ENCODE data around the gene ZSWIM9. TPM values are rescaled to one million over a fixed set of nuclear protein-coding genes. Genes with fewer than 3 reads are reported as not detected.

The ZSWIM9 gene
- total and polyA plus RNA-seq, 2 donors (not counting 3 experiments of a cell fraction or from before 2014, with no cell fraction given), result 1.0 to 8.6 TPM

DNA sequence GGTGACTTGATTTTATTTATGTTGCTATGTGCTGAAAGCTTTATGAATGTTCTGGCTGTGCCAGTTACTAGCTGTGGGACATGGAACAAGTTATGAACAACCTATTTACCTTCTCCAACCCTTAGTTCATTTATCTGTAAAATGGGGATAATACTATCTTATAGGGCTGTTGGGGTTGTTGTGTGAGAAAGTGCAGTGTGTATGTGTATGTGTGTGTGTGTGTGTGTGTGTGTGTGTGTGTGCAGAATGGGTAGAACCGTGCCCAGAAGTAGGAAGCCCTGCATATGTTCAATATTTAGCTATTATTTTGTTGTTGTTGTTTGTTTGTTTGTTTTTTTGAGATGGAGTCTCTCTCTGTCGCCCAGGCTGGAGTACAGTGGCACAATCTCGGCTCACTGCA lies 20.4 kb downstream of the ZSWIM9 start:
- intact Hi-C loops (cut with micrococcal nuclease) (no loop called here), dilution Hi-C loops (cut with MboI; ENCODE audit: extremely low pct_ligation_motif_present, low sequenced_read_pairs) (no loop called here)
- Histone ChIP-seq H3K4me2 (ENCODE audit: insufficient read depth, low read length) (no peak overlapping the region), H3K9ac (replicated peaks; ENCODE audit: extremely low read depth, insufficient read depth, low read length) (no peak overlapping the region), H3K9me3 (replicated peaks; ENCODE audit: control insufficient read depth, insufficient read depth, low read length) (no peaks in the 10 kb centered on the region), H3K27me3 (ENCODE audit: control insufficient read depth in 2 of 2, insufficient read depth in 2 of 2, low read length in 2 of 2) (no peaks in the 10 kb centered on the region), H3K9me1 (replicated peaks; ENCODE audit: control insufficient read depth, extremely low read depth, insufficient read depth, low read length) (no peaks in the 10 kb centered on the region), H3K79me2 (ENCODE audit: control insufficient read depth, insufficient read depth, low read length) (no peaks in the 10 kb centered on the region), H3K36me3 (ENCODE audit: control insufficient read depth in 2 of 2, extremely low read depth in 1 of 2, insufficient read depth in 2 of 2, low read length in 2 of 2) (no peaks in the 10 kb centered on the region), H2AFZ (ENCODE audit: low read depth, low read length) (no peak overlapping the region), H4K20me1 (replicated peaks; ENCODE audit: control insufficient read depth, extremely low read depth, insufficient read depth, low read length) (no peaks in the 10 kb centered on the region), H3K27ac (ENCODE audit: insufficient read depth, low read depth, low read length) (no peak overlapping the region), H3K4me1 (ENCODE audit: control insufficient read depth, extremely low read depth, insufficient read depth, low read length) (no peaks in the 10 kb centered on the region), H3K4me3 (replicated peaks in 1 of 3; ENCODE audit: insufficient read depth in 1 of 3, low read depth in 1 of 3, low read length in 3 of 3) (no peak overlapping the region)
- no TSS peak for BruUV-seq (replicated peaks)
- POLR2A ChIA-PET, result no interaction called here
- no peak for TF ChIP-seq FOS (IDR thresholded peaks at IDR 0.05; ENCODE audit: borderline replicate concordance, insufficient read depth, low read length)
- TF ChIP-seq MYC (IDR thresholded peaks at IDR 0.05; ENCODE audit: low read depth, low read length), result no peak
- TF ChIP-seq POLR2AphosphoS5 (IDR thresholded peaks at IDR 0.05; ENCODE audit: insufficient read depth, low read depth, low read length), result no peak
- no peak for TF ChIP-seq GATA2 (IDR thresholded peaks at IDR 0.05; ENCODE audit: insufficient read depth, insufficient read length, low read depth, low read length)
- no peak for TF ChIP-seq JUN (IDR thresholded peaks at IDR 0.05; ENCODE audit: borderline replicate concordance, insufficient read depth, insufficient read length, low read depth)
- no peak for TF ChIP-seq EZH2 (IDR thresholded peaks at IDR 0.05; ENCODE audit: borderline replicate concordance, low read depth, low read length, severe bottlenecking)
- TF ChIP-seq, protein P1, sequence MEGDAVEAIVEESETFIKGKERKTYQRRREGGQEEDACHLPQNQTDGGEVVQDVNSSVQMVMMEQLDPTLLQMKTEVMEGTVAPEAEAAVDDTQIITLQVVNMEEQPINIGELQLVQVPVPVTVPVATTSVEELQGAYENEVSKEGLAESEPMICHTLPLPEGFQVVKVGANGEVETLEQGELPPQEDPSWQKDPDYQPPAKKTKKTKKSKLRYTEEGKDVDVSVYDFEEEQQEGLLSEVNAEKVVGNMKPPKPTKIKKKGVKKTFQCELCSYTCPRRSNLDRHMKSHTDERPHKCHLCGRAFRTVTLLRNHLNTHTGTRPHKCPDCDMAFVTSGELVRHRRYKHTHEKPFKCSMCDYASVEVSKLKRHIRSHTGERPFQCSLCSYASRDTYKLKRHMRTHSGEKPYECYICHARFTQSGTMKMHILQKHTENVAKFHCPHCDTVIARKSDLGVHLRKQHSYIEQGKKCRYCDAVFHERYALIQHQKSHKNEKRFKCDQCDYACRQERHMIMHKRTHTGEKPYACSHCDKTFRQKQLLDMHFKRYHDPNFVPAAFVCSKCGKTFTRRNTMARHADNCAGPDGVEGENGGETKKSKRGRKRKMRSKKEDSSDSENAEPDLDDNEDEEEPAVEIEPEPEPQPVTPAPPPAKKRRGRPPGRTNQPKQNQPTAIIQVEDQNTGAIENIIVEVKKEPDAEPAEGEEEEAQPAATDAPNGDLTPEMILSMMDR (IDR thresholded peaks at IDR 0.05; ENCODE audit: extremely low read depth in 1 of 2, insufficient read depth in 1 of 2, low read depth in 1 of 2, low read length in 2 of 2), result no peak
- TF ChIP-seq, protein P2, sequence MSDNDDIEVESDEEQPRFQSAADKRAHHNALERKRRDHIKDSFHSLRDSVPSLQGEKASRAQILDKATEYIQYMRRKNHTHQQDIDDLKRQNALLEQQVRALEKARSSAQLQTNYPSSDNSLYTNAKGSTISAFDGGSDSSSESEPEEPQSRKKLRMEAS (IDR thresholded peaks at IDR 0.05; ENCODE audit: insufficient read depth, insufficient read length), result no peak
- TF ChIP-seq POLR2A (IDR thresholded peaks at IDR 0.05; ENCODE audit: low read depth, low read length), result no peak
- CTCF ChIA-PET, result interaction anchor here (0.6 to 2.4 kb wide), 7 partner anchors 9 to 981 kb away, joined by 3 to 11 read pairs (median 4); no protein-coding TSS in a partner anchor
- no peak for DNase-seq (ENCODE audit: low read depth, low spot score)
- no peak for FAIRE-seq

Measured in endothelial cell of umbilical vein (primary cell).